Brain microvascular endothelial cell (primary cell): ENCODE results near the gene DOCK2.
A peak's percentile ranks its signal among the peaks of the same experiment; 100 is the strongest.

Source experiments
- DNase-seq: peaks from one replicate; pipeline ENCODE4 v3.0.0-alpha.2; 2020
- H3K27ac ChIP-seq: fragments of 250-450 bp; sonication (Bioruptor Pico); 2 replicates; pipeline ENCODE4 v1.5.1; 2020; ENCODE audit warnings: mild to moderate bottlenecking, moderate library complexity
- H3K27me3 ChIP-seq: fragments of 250-450 bp; sonication (Bioruptor Pico); replicated peaks from 2 replicates; pipeline ENCODE4 v1.5.1; 2020; ENCODE audit warnings: mild to moderate bottlenecking
- H3K36me3 ChIP-seq: fragments of 250-450 bp; sonication (Bioruptor Pico); replicated peaks from 2 replicates; pipeline ENCODE4 v1.5.1; 2020; ENCODE audit warnings: mild to moderate bottlenecking
- H3K4me3 ChIP-seq: 2 replicates; pipeline ENCODE4 v1.5.1; 2011; ENCODE audit warnings: low read depth, mild to moderate bottlenecking, control low read depth, low read length, moderate library complexity
- in situ Hi-C: cut with HindIII; loops from 2 replicates; pipeline ENCODE4 v1.10.0; 2017; ENCODE audit warnings: low sequenced_read_pairs, low pct_ligation_motif_present
- TF ChIP-seq, protein P1 (sequence below): IDR thresholded peaks from 2 replicates; pipeline ENCODE4 v1.5.1; 2011; ENCODE audit warnings: low read depth, mild to moderate bottlenecking, moderate library complexity, low read length, control low read depth, inconsistent platforms; ENCODE audit errors: missing control alignments

The DOCK2 gene

DNA sequence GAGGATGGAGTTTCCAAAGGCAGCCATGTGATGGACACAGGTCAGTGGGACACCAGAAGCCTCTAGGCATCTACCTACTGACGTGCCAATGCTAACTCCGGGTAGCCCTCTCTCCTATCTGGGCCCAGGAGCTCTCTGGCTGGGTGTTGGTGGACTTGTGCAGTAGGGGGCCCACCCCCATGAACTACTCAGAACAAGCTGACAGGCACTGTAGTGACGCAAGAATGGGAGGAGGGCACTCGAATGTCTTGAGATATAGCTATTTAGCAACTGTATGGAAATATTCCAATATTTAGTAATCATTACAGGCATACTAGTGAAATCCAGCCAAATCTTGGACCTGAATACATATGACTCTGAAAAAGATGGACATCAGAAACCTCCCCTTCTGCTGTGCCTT lies 5.7 kb upstream of the DOCK2 start:
- H3K36me3 ChIP-seq: no peaks in the 10 kb centered on the region
- H3K27me3 ChIP-seq: no peaks in the 10 kb centered on the region
- H3K27ac ChIP-seq: no peak overlapping the region
- H3K4me3 ChIP-seq: no peak overlapping the region
- in situ Hi-C loops: no loop called here
- DNase-seq: no peak
- TF ChIP-seq, protein P1, sequence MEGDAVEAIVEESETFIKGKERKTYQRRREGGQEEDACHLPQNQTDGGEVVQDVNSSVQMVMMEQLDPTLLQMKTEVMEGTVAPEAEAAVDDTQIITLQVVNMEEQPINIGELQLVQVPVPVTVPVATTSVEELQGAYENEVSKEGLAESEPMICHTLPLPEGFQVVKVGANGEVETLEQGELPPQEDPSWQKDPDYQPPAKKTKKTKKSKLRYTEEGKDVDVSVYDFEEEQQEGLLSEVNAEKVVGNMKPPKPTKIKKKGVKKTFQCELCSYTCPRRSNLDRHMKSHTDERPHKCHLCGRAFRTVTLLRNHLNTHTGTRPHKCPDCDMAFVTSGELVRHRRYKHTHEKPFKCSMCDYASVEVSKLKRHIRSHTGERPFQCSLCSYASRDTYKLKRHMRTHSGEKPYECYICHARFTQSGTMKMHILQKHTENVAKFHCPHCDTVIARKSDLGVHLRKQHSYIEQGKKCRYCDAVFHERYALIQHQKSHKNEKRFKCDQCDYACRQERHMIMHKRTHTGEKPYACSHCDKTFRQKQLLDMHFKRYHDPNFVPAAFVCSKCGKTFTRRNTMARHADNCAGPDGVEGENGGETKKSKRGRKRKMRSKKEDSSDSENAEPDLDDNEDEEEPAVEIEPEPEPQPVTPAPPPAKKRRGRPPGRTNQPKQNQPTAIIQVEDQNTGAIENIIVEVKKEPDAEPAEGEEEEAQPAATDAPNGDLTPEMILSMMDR: no peak

DNA sequence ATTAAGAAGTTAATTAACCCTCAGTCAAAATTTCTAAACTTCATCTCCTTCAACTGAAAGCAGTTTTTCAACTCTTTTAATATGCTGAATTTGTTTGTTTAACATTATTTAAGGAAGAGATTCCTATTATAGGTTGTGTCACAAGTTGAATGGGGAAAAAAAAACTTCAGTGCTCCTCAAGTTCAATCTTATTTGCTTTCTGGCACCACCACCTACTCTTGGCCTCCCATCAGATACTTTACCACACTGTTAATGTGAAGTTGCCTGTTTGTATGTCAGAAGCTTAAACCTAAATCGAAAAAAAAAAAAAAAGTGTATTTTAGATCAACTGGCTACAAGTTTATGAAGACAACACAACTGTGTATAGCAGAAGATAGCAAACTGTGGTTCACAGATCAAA lies 4.1 kb upstream of the DOCK2 start:
- TF ChIP-seq, protein P1: no peak
- no peaks in the 10 kb centered on the region for H3K27me3 ChIP-seq
- DNase-seq: no peak
- in situ Hi-C loops: no loop called here
- H3K4me3 ChIP-seq: no peak overlapping the region
- no peaks in the 10 kb centered on the region for H3K36me3 ChIP-seq
- H3K27ac ChIP-seq: no peak overlapping the region

GRCh38 chr5:169634606-169635005 lies 2.5 kb upstream of the DOCK2 start:
- Histone ChIP-seq H3K4me3 (no peak overlapping the region), H3K27me3 (no peaks in the 10 kb centered on the region), H3K27ac (no peak overlapping the region), H3K36me3 (no peaks in the 10 kb centered on the region)
- DNase-seq: no peak
- TF ChIP-seq, protein P1: no peak
- in situ Hi-C loops: no loop called here

GRCh38 chr5:169635936-169636335 lies 1.1 kb upstream of the DOCK2 start:
- Histone ChIP-seq H3K4me3 (no peak overlapping the region), H3K27me3 (no peaks in the 10 kb centered on the region), H3K36me3 (no peaks in the 10 kb centered on the region), H3K27ac (no peak overlapping the region)
- DNase-seq: no peak
- in situ Hi-C loops: no loop called here
- TF ChIP-seq, protein P1: no peak

DNA sequence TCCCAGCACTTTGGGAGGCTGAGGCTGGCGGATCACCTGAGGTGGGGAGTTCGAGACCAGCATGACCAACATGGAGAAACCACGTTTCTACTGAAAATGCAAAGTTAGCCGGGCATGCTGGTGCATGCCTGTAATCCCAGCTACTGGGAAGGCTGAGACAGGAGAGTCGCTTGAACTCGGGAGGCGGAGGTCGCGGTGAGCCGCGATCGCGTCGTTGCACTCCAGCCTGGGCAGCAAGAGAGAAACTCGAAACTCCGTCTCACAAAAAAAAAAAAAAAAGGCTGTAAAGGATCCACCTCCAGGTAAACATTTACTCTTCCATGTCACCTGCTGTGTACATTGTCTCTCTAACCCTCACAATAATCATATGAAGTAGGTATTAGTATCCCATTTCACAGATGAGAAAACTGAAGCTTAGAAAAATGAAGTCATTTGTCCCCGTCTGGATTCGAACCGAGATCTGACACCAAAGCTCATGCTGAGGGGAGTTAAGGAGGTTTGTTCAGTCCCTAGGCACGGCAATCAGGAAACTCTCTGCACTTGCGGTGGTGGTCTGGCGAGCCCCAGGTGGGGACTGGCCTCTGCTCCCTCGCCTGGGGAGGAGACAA lies 494 bp upstream of the DOCK2 start:
- no peaks in the 10 kb centered on the region for H3K36me3 ChIP-seq
- no peak for DNase-seq
- peak overlapping the region; percentile 50 for H3K4me3 ChIP-seq
- TF ChIP-seq, protein P1: no peak
- no peaks in the 10 kb centered on the region for H3K27me3 ChIP-seq
- in situ Hi-C loops: no loop called here
- H3K27ac ChIP-seq: no peak overlapping the region

- Histone ChIP-seq H3K36me3 (no peaks in the 10 kb centered on the region), H3K4me3 (peak overlapping the region; percentile 50), H3K27ac (no peak overlapping the region), H3K27me3 (no peaks in the 10 kb centered on the region)
- TF ChIP-seq, protein P1: no peak
- DNase-seq: no peak
- in situ Hi-C loops: no loop called here
Observed at GRCh38 chr5:169637549-169638121, 560 bp downstream of the DOCK2 start.
